ENCODE results near the gene MRAP2.
"Not testable (repeated sequence)": the region's sequence is repeated elsewhere in the genome, so short reads cannot be mapped to it uniquely, and the experiment has no call there.

The MRAP2 gene

GRCh38 chr6:84082689-84083265, 49.2 kb downstream of the MRAP2 start:
- in situ Hi-C loops (cut with HindIII; ENCODE audit: low sequenced_read_pairs) = no loop called here

GRCh38 chr6:84084705-84085104, 51.1 kb downstream of the MRAP2 start:
- in situ Hi-C loops (cut with HindIII; ENCODE audit: low sequenced_read_pairs); DNase-seq (ENCODE audit: low read depth); H3K4me3 ChIP-seq (ENCODE audit: low read depth, low read length): not testable (repeated sequence)

More at GRCh38 chr6:84082689-84083265, 49.2 kb downstream of the MRAP2 start:
- no peak overlapping the region for H3K4me3 ChIP-seq (ENCODE audit: low read depth, low read length)
- no peak for DNase-seq (ENCODE audit: low read depth)
- TF ChIP-seq CTCF (IDR thresholded peaks at IDR 0.05; ENCODE audit: low read depth, low read length, missing control alignments) = no peak

GRCh38 chr6:84086056-84086455, 52.5 kb downstream of the MRAP2 start:
- H3K4me3 ChIP-seq (ENCODE audit: low read depth, low read length) = no peak overlapping the region
- DNase-seq (ENCODE audit: low read depth) = no peak
- in situ Hi-C loops (cut with HindIII; ENCODE audit: low sequenced_read_pairs) = no loop called here
- TF ChIP-seq CTCF (IDR thresholded peaks at IDR 0.05; ENCODE audit: low read depth, low read length, missing control alignments) = no peak

- no peak overlapping the region for H3K4me3 ChIP-seq (ENCODE audit: low read depth, low read length)
- in situ Hi-C loops (cut with HindIII; ENCODE audit: low sequenced_read_pairs) = no loop called here
- no peak for DNase-seq (ENCODE audit: low read depth)
- no peak for TF ChIP-seq CTCF (IDR thresholded peaks at IDR 0.05; ENCODE audit: low read depth, low read length, missing control alignments)
Observed at GRCh38 chr6:84086545-84087429, 53.2 kb downstream of the MRAP2 start.

GRCh38 chr6:84089081-84089480, 55.5 kb downstream of the MRAP2 start:
- in situ Hi-C loops (cut with HindIII; ENCODE audit: low sequenced_read_pairs) = no loop called here
- no peak for DNase-seq (ENCODE audit: low read depth)
- no peak for TF ChIP-seq CTCF (IDR thresholded peaks at IDR 0.05; ENCODE audit: low read depth, low read length, missing control alignments)
- no peak overlapping the region for H3K4me3 ChIP-seq (ENCODE audit: low read depth, low read length)

- in situ Hi-C loops (cut with HindIII; ENCODE audit: low sequenced_read_pairs) = no loop called here
- no peak for TF ChIP-seq CTCF (IDR thresholded peaks at IDR 0.05; ENCODE audit: low read depth, low read length, missing control alignments)
- no peak for DNase-seq (ENCODE audit: low read depth)
- no peak overlapping the region for H3K4me3 ChIP-seq (ENCODE audit: low read depth, low read length)
Observed at GRCh38 chr6:84089552-84089951, 56.0 kb downstream of the MRAP2 start.

Measured in astrocyte of the cerebellum (primary cell).